K562 (cell line): ENCODE measurements around the gene ZNRF3. TPM values are rescaled to one million over a fixed set of nuclear protein-coding genes. Genes with fewer than 3 reads are reported as not detected.

Experiments used
- ATAC-seq: fragments of 200-7000 bp; cut with Tn5 transposase; 3 replicates; pipeline ENCODE4 v1.9.1; 2020; ENCODE audit warnings: moderate library complexity
- BruUV-seq: library from RNA; stranded (reverse); fragments of 400-500 nt; replicated peaks from 2 replicates; lab custom pipeline; 2021; lab: Mats Ljungman, UMichigan
- CTCF ChIA-PET: fragments of 300-600 bp; formaldehyde crosslinking; extraction: SDS; loops from one replicate; lab custom pipeline; 2021; ENCODE audit warnings: low intra/inter-chr PET ratio; lab: Yijun Ruan, JAX
- POLR2A ChIA-PET: fragments of 300-600, 350-650 bp; sonication (Branson Sonifier 250); formaldehyde crosslinking; extraction: SDS; loops from one replicate; lab custom pipeline; 2021; ENCODE audit warnings: antibody characterized with exemption, inconsistent platforms; lab: Yijun Ruan, JAX
- DNase-seq, 4 experiments: peaks; one replicate each; pipeline versions ENCODE4 v3.0.0 to v3.0.0-alpha.2; 2011 to 2018; ENCODE audit warnings: low spot score in 3 of 4, mixed read lengths in 3 of 4; ENCODE audit errors: extremely low read depth in 1 of 4
- FAIRE-seq: peaks from 2 replicates; lab custom pipeline; 2011; peaks lifted over from hg19 to GRCh38; lab: Jason Lieb, UNC
- H2AFZ ChIP-seq: 2 replicates; pipeline ENCODE4 v1.6.0; 2011; ENCODE audit warnings: low read depth, low read length, control low read depth, inconsistent platforms
- H3K27ac ChIP-seq: fragments of 200-600 bp; 3 replicates; pipeline ENCODE4 v1.8.0; 2011; ENCODE audit warnings: low read depth, mild to moderate bottlenecking, control low read depth, inconsistent platforms, low read length, moderate library complexity, mixed read lengths; ENCODE audit errors: extremely low read depth
- H3K27me3 ChIP-seq, 2 experiments: fragments of 300-600 bp in 1 of 2; 2 replicates in 1 of 2; 3 replicates in 1 of 2; pipeline versions ENCODE4 v1.6.0 to v1.8.0; 2011; ENCODE audit warnings: inconsistent platforms in 2 of 2, low read length in 2 of 2, mild to moderate bottlenecking in 1 of 2, mixed read lengths in 1 of 2, moderate library complexity in 1 of 2; ENCODE audit not compliant: control insufficient read depth in 2 of 2, insufficient read depth in 2 of 2
- H3K36me3 ChIP-seq: fragments of 300-600 bp; 3 replicates; pipeline ENCODE4 v1.8.0; 2011; ENCODE audit warnings: mild to moderate bottlenecking, low read length, inconsistent platforms; ENCODE audit not compliant: control insufficient read depth, insufficient read depth
- H3K4me1 ChIP-seq, 2 experiments: fragments of 200-600 bp in 1 of 2; replicated peaks in 1 of 2; 2 replicates in 1 of 2; 3 replicates in 1 of 2; pipeline versions ENCODE4 v1.5.1 to v1.8.0; 2011; ENCODE audit warnings: inconsistent platforms in 2 of 2, low read length in 2 of 2, mild to moderate bottlenecking in 1 of 2, mixed read lengths in 1 of 2, moderate library complexity in 1 of 2; ENCODE audit not compliant: control insufficient read depth in 2 of 2, insufficient read depth in 2 of 2
- H3K4me2 ChIP-seq: 2 replicates; pipeline ENCODE4 v1.6.1; 2011; ENCODE audit warnings: low read length, control low read depth, inconsistent platforms, mixed read lengths; ENCODE audit not compliant: insufficient read depth
- H3K4me3 ChIP-seq: fragments of 200-600 bp; sonication (generic), shearing (Covaris generic); 2 replicates; pipeline ENCODE4 v1.5.1; 2016; ENCODE audit warnings: control low read depth, inconsistent platforms
- H3K79me2 ChIP-seq: fragments of 200-600 bp; 3 replicates; pipeline ENCODE4 v1.8.0; 2011; ENCODE audit warnings: low read length, inconsistent platforms; ENCODE audit not compliant: control insufficient read depth, insufficient read depth
- H3K9ac ChIP-seq, 2 experiments: 2 replicates each; pipeline versions ENCODE4 v1.6.0 to v1.6.1; 2011; ENCODE audit warnings: low read depth in 2 of 2, low read length in 2 of 2, control low read depth in 1 of 2, inconsistent platforms in 1 of 2, mild to moderate bottlenecking in 1 of 2, mixed read lengths in 1 of 2; ENCODE audit not compliant: insufficient read depth in 1 of 2
- H3K9me1 ChIP-seq: one replicate; pipeline ENCODE4 v1.6.0; 2011; ENCODE audit warnings: inconsistent platforms, mild to moderate bottlenecking, low read length, moderate library complexity; ENCODE audit not compliant: control insufficient read depth, insufficient read depth
- H3K9me3 ChIP-seq: replicated peaks from 2 replicates; pipeline ENCODE4 v1.5.1; 2011; ENCODE audit warnings: low read depth, low read length, inconsistent platforms; ENCODE audit not compliant: control insufficient read depth, insufficient read depth
- H4K20me1 ChIP-seq: replicated peaks from 2 replicates; pipeline ENCODE4 v1.6.1; 2011; ENCODE audit warnings: low read length, inconsistent platforms, mixed read lengths; ENCODE audit not compliant: control insufficient read depth, insufficient read depth
- BRD9 ChIP-seq: fragments of 450-650 bp; IDR thresholded peaks from 2 replicates; pipeline ENCODE4 v1.6.1; 2018; ENCODE audit warnings: low read depth; ENCODE audit not compliant: partially characterized antibody
- EHMT2 ChIP-seq: fragments of 450-650 bp; IDR thresholded peaks from 2 replicates; pipeline ENCODE4 v1.6.1; 2018; ENCODE audit warnings: antibody characterized with exemption
- ELF1 ChIP-seq: fragments of 200-800 bp; sonication (Bioruptor generic); IDR thresholded peaks from 2 replicates; pipeline ENCODE4 v1.6.1; 2016; ENCODE audit warnings: missing genetic modification characterization, missing compliant biosample characterization
- ETV5 ChIP-seq: sonication (generic); formaldehyde crosslinking; IDR thresholded peaks from 2 replicates; pipeline ENCODE4 v1.4.0; 2020; ENCODE audit warnings: low read depth, mild to moderate bottlenecking, missing genetic modification reagents
- HNRNPH1 ChIP-seq: fragments of 200-400 bp; formaldehyde crosslinking; optimal IDR thresholded peaks from 2 replicates; pipeline ENCODE3; 2017; ENCODE audit warnings: low read depth, mild to moderate bottlenecking, low read length, moderate library complexity
- VEZF1 ChIP-seq: fragments of 200-800 bp; sonication (Bioruptor generic); IDR thresholded peaks from 2 replicates; pipeline ENCODE4 v1.6.1; 2017; ENCODE audit warnings: missing genetic modification characterization, missing compliant biosample characterization
- WGBS: fragments of 100-300 bp; shearing (Covaris generic); methylation state at CpG from one replicate; pipeline ENCODE4 v1.1.6; 2016; ENCODE audit warnings: low coverage, mixed read lengths; ENCODE audit not compliant: insufficient coverage; ENCODE audit errors: missing lambda C conversion rate; 5-methylcytosine and 5-hydroxymethylcytosine counted together
- in situ Hi-C: fragments of 300-500 bp; cut with MboI; formaldehyde crosslinking; loops from 4 replicates; pipeline ENCODE4 v1.15.0; 2018; ENCODE audit warnings: inconsistent platforms, mixed read lengths
- intact Hi-C: fragments of 100-400 bp; cut with micrococcal nuclease; formaldehyde crosslinking; loops from 2 replicates; pipeline ENCODE4 v1.14.2; 2022
- polyA plus RNA-seq, 8 experiments: library from polyadenylated mRNA; depleted of rRNA in 4 of 8; stranded (reverse) in 5 of 8; unstranded in 3 of 8; fragments of >200 nt; fragmentation: Nextera tagmentation in 2 of 8; fragmentation: Illumina TruSeq in 1 of 8; extraction: Ambion mirVana in 2 of 8; extraction: Trizol in 1 of 8; gene quantifications; 2 replicates each; pipeline versions ENCODE4 v1.2.1 to v1.2.3, GENCODE V29; 2011 to 2014; ENCODE audit warnings: inconsistent platforms in 1 of 8, missing spikeins in 1 of 8
- total RNA-seq, 7 experiments: library from RNA; depleted of rRNA in 6 of 7; stranded (reverse); fragments of >200 nt in 6 of 7; fragmentation: Illumina TruSeq in 2 of 7; extraction: Trizol in 2 of 7; gene quantifications; 2 replicates each; pipeline versions ENCODE4 v1.2.1 to v1.2.3, GENCODE V29; 2011 to 2021; ENCODE audit warnings: low replicate concordance in 1 of 7

Gene ZNRF3
- total and polyA plus RNA-seq, 9 of the 15 experiments (the other 6 are each of a cell fraction or from before 2014, with no cell fraction given) = 0.41 to 5.9 (median 1.7) TPM

- WGBS = 90% methylated on average over 2 of the region's 2 CpGs
- BruUV-seq = no TSS peak
- Histone ChIP-seq H3K9ac (no peak overlapping the region), H2AFZ (no peak overlapping the region), H3K36me3 (no peaks in the 10 kb centered on the region)
- TF ChIP-seq ELF1 (tag) = no peak
- no peak for TF ChIP-seq HNRNPH1
- no peak for TF ChIP-seq VEZF1
- TF ChIP-seq BRD9 = no peak
- no peak for TF ChIP-seq ETV5
- TF ChIP-seq EHMT2 = no peak
- TF ChIP-seq, all 486 proteins: peak for 0
- Histone ChIP-seq H3K9me1 (no peaks in the 10 kb centered on the region), H3K4me1 (no peaks in the 10 kb centered on the region; a peak in 1 of 5 replicates), H3K27ac (no peak overlapping the region), H3K9me3 (no peaks in the 10 kb centered on the region), H4K20me1 (0 out of 2 replicates have a peak, but pooled peaks cover 2% of the 10 kb centered on the region), H3K79me2 (peaks cover 3% of the 10 kb centered on the region; the same call in 1 of the 3 replicates), H3K4me3 (no peak overlapping the region), H3K4me2 (no peak overlapping the region), H3K27me3 (no peaks in the 10 kb centered on the region)
- POLR2A ChIA-PET = interaction anchor here (1.0 to 1.2 kb wide), 2 partner anchors 16 to 23 kb away, joined by 3 to 4 read pairs; no protein-coding TSS in a partner anchor
- FAIRE-seq = no peak
- intact Hi-C loops (no loop called here), in situ Hi-C loops (no loop called here)
- DNase-seq = no peak
- ATAC-seq = no peak
- CTCF ChIA-PET = no interaction called here
These were observed 60.1 kb downstream of the ZNRF3 start for GRCh38 chr22:28943501-28943879.
